Hematopoietic multipotent progenitor cell treated with erythropoietin and hydrocortisone succinate and interleukin-3 and kit ligand, for 17 days (in vitro differentiated cells): ENCODE data around the gene CYSRT1.
"Not testable (repeated sequence)": the region's sequence is repeated elsewhere in the genome, so short reads cannot be mapped to it uniquely, and the experiment has no call there.

ENCODE experiments used
- DNase-seq: peaks from one replicate; pipeline ENCODE4 v3.0.0-alpha.2; 2015; ENCODE audit warnings: low spot score

Gene CYSRT1

GRCh38 chr9:137252555-137253506 is 27.9 kb downstream of the CYSRT1 start:
- peak; percentile 19 for DNase-seq

- DNase-seq = peak; percentile 21
Measured at GRCh38 chr9:137253717-137254623, 29.0 kb downstream of the CYSRT1 start.

DNA sequence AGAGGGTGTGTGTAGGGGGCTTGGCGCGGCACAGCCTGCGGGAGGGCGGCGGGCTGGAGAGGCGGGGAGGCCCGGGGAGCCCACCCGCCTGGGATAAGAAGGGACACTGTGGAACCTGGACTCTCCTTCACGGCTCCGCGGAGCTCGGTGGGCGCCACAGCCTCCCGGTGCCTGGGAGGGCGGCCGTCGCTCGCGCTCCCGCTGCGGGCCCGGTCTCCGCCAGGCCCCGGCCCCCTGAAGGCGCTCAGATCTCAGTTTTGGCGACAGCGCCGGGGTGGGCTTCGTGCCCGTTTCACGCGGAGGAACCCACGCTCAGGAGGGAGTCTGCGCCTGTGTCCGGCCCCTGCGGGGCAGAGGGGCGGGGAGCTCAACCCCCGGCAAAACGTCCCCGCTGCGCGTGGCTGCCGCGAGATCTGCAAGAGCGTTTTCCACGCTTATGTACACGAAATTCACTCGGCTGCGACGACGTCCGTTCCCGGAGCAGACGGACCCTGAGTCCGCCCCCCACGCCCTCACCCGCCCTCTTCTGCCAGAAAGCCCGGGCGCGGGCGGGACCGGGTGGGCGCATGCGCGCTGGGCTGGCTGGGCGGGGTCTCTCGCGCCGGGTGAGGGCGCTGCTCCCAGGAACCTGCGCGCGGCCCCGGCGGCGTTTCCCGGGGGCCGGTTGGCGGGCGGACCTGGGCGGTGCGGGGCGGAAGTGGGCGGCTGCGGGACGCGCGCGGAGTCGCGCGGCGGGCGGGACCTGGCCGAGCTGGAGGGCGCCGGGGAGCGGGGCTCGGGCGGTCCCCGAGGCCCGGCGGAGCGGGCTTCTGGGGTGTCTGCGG is 29.9 kb downstream of the CYSRT1 start, which contains the start of gene NELFB:
Gene NELFB (plus strand): TSS at position 704 of the 824 bp plus-strand sequence.
- DNase-seq = peak; percentile 92

- DNase-seq = no peak
Measured at GRCh38 chr9:137255448-137256114, 30.6 kb downstream of the CYSRT1 start.

- no peak for DNase-seq
Measured at GRCh38 chr9:137256362-137256761, 31.4 kb downstream of the CYSRT1 start.

GRCh38 chr9:137256856-137257255 is 31.9 kb downstream of the CYSRT1 start:
- DNase-seq = no peak

- DNase-seq = not testable (repeated sequence)
Measured at GRCh38 chr9:137262173-137262908, 37.4 kb downstream of the CYSRT1 start.

DNA sequence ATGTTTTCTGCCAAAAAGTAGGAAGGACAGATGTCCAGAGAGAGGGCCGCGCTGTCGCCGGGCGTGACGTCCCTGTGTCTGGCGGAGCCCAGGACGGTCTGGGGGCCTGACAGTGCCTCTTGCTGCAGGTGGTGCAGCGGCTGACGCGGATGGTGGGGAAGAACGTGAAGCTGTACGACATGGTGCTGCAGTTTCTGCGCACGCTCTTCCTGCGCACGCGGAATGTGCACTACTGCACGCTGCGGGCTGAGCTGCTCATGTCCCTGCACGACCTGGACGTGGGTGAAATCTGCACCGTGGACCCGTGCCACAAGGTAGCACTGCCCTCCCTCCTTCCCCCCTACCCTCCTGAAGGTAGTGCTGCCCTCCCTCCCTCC is 37.9 kb downstream of the CYSRT1 start:
- no peak for DNase-seq

- DNase-seq = no peak
Measured at GRCh38 chr9:137263506-137263905, 38.5 kb downstream of the CYSRT1 start.

GRCh38 chr9:137264067-137264466 is 39.1 kb downstream of the CYSRT1 start:
- DNase-seq = no peak

DNA sequence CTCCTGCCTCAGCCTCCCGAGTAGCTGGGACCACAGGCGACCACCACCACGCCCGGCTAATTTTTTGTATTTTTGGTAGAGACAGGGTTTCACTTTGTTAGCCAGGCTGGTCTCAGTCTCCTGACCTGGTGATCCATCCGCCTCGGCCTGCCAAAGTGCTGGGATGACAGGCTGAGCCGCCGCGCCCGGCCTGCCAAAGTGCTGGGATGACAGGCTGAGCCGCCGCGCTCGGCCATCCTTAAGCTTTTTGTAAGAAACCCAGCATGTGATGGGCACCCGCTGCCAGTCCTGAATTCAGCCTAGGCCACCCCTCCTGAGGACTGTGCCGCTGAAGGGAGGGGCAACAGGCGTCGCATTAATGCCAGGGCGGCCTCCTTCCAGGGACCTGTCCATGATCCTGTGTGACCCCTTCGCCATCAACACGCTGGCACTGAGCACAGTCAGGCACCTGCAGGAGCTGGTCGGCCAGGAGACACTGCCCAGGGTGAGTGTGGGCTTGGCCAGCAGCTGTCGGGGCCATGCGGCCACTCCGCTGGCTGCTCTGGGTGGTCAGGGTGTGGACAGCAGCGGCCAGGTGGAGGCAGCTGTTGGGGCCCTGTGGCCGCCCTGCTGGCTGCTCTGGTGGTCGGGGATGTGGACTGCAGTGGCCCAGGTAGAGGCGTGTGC is 40.7 kb downstream of the CYSRT1 start:
- DNase-seq = no peak

- DNase-seq = no peak
Measured at GRCh38 chr9:137266162-137266527, 41.2 kb downstream of the CYSRT1 start.

- no peak for DNase-seq
Measured at GRCh38 chr9:137266585-137267453, 41.8 kb downstream of the CYSRT1 start.

DNA sequence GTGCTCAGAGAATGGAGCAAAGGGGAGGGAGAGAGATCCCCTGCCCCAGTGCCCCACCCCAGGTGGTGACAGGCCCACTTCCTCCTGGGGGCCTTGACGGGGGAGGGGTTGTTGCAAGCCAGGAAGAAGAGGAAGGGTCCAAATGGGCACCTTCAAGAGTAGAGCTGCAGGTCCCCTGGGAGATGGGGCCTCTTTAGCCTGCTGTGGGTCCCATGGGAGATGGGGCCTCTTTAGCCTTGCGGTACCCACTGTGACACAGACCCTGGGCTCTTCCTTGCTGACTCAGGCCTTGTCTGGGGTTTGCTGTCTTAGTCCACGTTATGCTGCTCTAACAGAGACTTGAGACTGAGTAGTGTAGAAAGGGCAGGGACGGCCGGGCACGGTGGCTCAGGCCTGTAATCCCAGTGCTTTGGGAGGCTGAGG is 43.0 kb downstream of the CYSRT1 start:
- DNase-seq = no peak

DNA sequence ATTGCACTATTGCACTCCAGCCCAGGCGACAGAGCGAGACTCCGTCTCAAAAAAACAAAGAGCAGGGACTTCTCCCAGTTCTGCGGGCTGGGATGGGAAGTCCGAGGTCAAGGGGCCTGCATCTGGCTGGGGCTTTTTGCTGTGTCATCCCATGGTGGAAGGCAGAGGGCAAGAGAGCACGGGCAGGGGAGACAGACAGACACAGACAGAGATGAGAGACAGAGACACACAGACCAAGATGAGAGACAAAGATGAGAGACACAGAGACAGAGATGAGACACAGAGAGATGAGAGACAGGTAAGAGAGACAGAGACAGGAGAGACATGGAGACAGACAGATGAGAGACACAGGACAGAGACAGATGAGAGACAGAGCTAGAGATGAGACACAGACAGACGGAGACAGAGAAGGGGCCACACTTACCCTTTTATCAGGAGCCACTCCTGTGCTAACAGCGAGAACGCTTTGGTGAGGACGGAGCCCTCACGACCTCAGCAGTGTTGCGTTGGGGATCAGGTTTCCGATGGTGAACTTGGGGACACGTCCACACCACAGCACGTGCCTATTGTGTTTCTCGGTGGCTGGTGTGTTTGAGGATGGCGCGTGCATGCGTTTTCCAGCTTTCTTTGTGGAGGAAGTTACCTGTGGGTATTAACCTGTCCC is 43.7 kb downstream of the CYSRT1 start:
- no peak for DNase-seq

GRCh38 chr9:137269231-137269772 is 44.3 kb downstream of the CYSRT1 start:
- DNase-seq = no peak

DNA sequence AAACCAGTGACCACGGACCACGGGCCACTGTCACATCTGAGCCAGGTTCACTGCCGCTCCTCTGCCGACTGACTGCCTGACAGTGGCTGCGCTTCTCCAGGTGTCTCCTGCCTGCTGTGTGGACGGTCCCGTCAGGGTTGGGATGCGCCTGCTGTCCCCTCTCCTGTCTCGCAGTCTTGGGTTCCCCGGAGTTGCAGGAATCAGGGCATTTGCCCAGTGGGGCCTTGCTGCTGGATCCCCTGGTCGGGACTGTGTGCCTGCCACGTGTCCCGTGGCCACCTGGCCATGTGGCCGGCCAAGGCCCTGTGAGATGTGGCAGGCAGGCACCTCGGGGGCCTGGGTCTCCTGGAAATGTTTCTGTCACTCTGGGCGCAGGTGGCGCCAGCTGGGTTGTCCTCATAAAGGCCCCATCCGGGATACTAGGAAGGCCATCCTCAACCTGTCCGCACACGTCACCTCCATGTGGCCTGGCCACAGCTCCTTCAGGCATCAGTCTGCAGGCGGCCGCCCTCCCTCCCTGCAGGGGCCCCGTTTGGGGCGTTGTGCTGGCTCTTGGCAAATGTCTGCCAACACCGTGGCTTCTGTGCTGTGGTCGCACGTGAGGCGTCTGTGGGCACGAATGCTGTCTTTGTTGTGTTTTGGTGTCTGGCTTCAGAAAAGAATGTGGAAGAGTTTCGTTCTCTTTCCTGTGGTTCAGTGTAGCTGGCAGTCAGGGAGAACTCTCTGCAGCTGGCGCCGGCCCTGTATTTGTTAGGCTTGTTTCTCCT is 46.1 kb downstream of the CYSRT1 start:
- DNase-seq = no peak
